Kidney epithelial cell (primary cell): ENCODE measurements around the gene ZBTB6. TPM values are rescaled to one million over a fixed set of nuclear protein-coding genes. Genes with fewer than 3 reads are reported as not detected.

Experiments used
- DNase-seq: peaks from one replicate; pipeline ENCODE4 v3.0.0-alpha.2; 2010; ENCODE audit warnings: low read depth
- H3K27me3 ChIP-seq: 2 replicates; pipeline ENCODE4 v1.6.0; 2011; ENCODE audit warnings: low read length; ENCODE audit not compliant: control insufficient read depth, insufficient read depth
- H3K36me3 ChIP-seq: 2 replicates; pipeline ENCODE4 v1.5.1; 2011; ENCODE audit warnings: low read length; ENCODE audit not compliant: control insufficient read depth, insufficient read depth
- H3K4me3 ChIP-seq: 2 replicates; pipeline ENCODE4 v1.5.1; 2011; ENCODE audit warnings: low read depth, mild to moderate bottlenecking, control low read depth, low read length
- total RNA-seq: library from RNA; depleted of rRNA; stranded (reverse); fragments of >200 nt; gene quantifications from 2 replicates; pipeline ENCODE4 v1.2.3, GENCODE V29; 2015
- TF ChIP-seq, protein P1 (sequence below): IDR thresholded peaks from 2 replicates; pipeline ENCODE4 v1.5.1; 2011; ENCODE audit warnings: mild to moderate bottlenecking, moderate library complexity, low read length, control low read depth, inconsistent platforms; ENCODE audit not compliant: insufficient read depth, poor library complexity, severe bottlenecking

Gene ZBTB6
- total RNA-seq, 1 donor from 2014 or later: 12.8 TPM

DNA sequence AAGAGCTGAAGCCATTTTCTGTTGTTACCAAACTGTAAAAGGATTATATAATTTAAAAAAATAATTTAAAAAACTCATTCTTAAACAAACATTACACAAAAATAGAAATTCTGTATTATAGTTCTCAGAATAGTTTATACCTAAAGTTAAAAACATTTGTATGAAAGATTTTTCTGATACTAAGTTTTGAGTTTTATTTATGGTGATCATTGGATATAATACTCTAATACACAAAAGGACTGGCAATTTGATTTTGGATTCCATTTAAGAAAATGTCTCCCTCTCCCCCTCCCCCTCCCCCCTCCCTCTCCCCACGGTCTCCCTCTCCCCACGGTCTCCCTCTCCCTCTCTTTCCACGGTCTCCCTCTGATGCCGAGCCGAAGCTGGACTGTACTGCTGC is 47.0 kb downstream of the ZBTB6 start:
- DNase-seq: no peak
- no peaks in the 10 kb centered on the region for H3K27me3 ChIP-seq
- no peak overlapping the region for H3K4me3 ChIP-seq
- TF ChIP-seq, protein P1, sequence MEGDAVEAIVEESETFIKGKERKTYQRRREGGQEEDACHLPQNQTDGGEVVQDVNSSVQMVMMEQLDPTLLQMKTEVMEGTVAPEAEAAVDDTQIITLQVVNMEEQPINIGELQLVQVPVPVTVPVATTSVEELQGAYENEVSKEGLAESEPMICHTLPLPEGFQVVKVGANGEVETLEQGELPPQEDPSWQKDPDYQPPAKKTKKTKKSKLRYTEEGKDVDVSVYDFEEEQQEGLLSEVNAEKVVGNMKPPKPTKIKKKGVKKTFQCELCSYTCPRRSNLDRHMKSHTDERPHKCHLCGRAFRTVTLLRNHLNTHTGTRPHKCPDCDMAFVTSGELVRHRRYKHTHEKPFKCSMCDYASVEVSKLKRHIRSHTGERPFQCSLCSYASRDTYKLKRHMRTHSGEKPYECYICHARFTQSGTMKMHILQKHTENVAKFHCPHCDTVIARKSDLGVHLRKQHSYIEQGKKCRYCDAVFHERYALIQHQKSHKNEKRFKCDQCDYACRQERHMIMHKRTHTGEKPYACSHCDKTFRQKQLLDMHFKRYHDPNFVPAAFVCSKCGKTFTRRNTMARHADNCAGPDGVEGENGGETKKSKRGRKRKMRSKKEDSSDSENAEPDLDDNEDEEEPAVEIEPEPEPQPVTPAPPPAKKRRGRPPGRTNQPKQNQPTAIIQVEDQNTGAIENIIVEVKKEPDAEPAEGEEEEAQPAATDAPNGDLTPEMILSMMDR: no peak
- H3K36me3 ChIP-seq: no peaks in the 10 kb centered on the region

- Histone ChIP-seq H3K4me3 (no peak overlapping the region), H3K27me3 (no peaks in the 10 kb centered on the region), H3K36me3 (no peaks in the 10 kb centered on the region)
- TF ChIP-seq, protein P1: no peak
- DNase-seq: no peak
Measured at GRCh38 chr9:122865300-122865699, 47.8 kb downstream of the ZBTB6 start.

GRCh38 chr9:122863407-122863806 is 49.7 kb downstream of the ZBTB6 start:
- H3K27me3 ChIP-seq: no peaks in the 10 kb centered on the region
- DNase-seq: no peak
- no peak overlapping the region for H3K4me3 ChIP-seq
- TF ChIP-seq, protein P1: no peak
- H3K36me3 ChIP-seq: no peaks in the 10 kb centered on the region

DNA sequence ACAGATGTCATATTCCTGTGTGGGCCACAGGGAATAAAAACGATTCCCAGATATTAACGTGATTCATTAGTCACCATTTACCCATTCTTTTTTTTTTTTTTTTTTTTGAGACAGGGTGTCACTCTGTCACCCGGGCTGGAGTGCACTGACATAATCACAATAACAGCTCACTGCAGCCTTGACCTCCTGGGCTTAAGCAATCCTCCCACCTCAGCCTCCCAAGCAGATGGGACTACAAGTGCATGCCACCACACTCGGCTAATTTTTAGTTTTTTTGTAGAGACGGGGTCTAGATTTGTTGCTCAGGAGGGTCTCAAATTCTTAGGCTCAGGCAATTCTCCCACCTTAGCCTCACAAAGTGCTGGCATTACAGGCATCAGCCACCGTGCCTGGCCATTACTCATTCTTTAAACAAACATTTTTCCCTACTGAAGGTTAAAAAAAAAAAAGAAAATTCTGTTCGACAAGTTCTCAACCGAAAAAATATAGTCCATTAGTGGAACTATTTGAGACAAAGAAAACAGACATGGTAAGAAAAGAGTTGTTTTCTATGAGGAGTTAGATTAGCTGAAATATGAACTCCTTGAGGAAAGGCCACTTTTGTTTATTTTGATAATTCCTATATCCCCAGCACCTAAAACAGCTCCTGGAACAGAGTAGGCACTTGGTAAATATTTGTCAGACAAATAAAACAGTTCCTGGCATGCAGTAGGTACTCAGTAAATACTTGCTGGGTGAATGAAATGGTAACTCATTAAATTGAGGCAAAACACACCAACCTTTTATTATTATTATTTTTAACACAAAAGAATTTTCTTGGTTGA is 52.6 kb downstream of the ZBTB6 start:
- no peaks in the 10 kb centered on the region for H3K36me3 ChIP-seq
- TF ChIP-seq, protein P1: no peak
- H3K27me3 ChIP-seq: no peaks in the 10 kb centered on the region
- no peak for DNase-seq
- H3K4me3 ChIP-seq: no peak overlapping the region

Other genes starting within 250 kb of the ZBTB6 start
- gene OR1L3, start 238.2 kb downstream of the ZBTB6 start, total RNA-seq: not detected in 2 replicates
- not detected in 2 replicates for gene OR1L4, start 189.3 kb downstream of the ZBTB6 start, total RNA-seq
- not detected in 2 replicates for gene OR1L6, start 171.0 kb downstream of the ZBTB6 start, total RNA-seq
- gene OR5C1, start 124.4 kb downstream of the ZBTB6 start, total RNA-seq: not detected in 2 replicates
- gene OR1K1, start 113.2 kb downstream of the ZBTB6 start, total RNA-seq: not detected in 2 replicates
- gene PDCL, start 84.7 kb downstream of the ZBTB6 start, total RNA-seq: 18.3 and 21.3 TPM in 2 replicates
- gene RC3H2, start 8.0 kb downstream of the ZBTB6 start, total RNA-seq: 58.7 and 64.0 TPM in 2 replicates
- gene ZBTB26, start 18.2 kb upstream of the ZBTB6 start, total RNA-seq: 4.2 and 6.5 TPM in 2 replicates
- 19.1 and 27.4 TPM in 2 replicates for gene RABGAP1, start 27.7 kb upstream of the ZBTB6 start, total RNA-seq
- 0.63 TPM in 1 of 2 replicates, not detected in the other for gene GPR21, start 120.3 kb upstream of the ZBTB6 start, total RNA-seq